GM10266 (cell line): ENCODE measurements around the gene CUTC.

ENCODE experiments used
- DNase-seq: peaks from one replicate; pipeline ENCODE4 v3.0.0; 2012; ENCODE audit errors: extremely low spot score
- CTCF ChIP-seq: IDR thresholded peaks from 2 replicates; pipeline ENCODE4 v1.5.1; 2012; ENCODE audit warnings: mild to moderate bottlenecking, low read depth; ENCODE audit not compliant: control insufficient read depth, insufficient read depth; ENCODE audit errors: missing control alignments

The CUTC gene

DNA sequence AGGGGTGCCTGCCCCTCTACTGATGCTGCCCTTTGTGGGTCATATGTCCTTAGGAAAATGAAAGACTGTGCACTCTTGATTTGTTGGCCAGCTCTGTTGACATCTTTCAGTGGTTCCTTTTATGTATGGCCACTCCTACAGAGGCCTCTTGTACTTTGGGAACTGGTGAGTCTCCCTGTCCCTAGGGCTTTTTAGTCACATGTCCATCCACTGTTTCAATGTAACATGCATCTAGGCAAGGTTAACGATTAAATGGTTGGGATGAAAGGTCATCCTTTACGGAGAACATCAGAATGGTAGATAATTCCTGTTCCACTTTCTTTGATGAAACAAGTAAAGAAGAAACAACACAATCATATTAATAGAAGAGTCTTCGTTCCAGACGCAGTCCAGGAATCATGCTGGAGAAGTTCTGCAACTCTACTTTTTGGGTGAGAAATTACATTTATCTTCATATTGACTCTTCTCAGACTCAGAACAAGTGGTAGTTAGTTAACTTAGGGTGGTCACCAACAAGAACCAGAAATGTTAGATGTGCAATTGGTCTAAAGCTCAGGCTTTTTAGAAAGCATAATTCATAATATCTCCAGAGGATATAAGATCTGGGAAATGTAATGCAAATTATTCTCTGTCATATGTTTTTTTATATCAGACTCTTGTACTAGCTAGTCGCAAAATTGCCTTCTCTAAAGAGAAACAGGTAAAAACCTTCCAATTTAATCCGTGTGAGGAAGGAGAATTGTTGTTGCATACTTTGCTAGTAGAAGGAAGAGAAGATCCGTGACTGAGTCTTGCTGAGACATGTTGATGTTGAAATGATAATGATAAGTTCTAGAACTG lies 50.6 kb downstream of the CUTC start, which contains the start of gene ABCC2:
TSS of gene ABCC2 (plus strand) at position 194 of the 840 bp plus-strand sequence. CDS start at position 399, 205 bp downstream.
- DNase-seq: no peak
- TF ChIP-seq CTCF: no peak

DNA sequence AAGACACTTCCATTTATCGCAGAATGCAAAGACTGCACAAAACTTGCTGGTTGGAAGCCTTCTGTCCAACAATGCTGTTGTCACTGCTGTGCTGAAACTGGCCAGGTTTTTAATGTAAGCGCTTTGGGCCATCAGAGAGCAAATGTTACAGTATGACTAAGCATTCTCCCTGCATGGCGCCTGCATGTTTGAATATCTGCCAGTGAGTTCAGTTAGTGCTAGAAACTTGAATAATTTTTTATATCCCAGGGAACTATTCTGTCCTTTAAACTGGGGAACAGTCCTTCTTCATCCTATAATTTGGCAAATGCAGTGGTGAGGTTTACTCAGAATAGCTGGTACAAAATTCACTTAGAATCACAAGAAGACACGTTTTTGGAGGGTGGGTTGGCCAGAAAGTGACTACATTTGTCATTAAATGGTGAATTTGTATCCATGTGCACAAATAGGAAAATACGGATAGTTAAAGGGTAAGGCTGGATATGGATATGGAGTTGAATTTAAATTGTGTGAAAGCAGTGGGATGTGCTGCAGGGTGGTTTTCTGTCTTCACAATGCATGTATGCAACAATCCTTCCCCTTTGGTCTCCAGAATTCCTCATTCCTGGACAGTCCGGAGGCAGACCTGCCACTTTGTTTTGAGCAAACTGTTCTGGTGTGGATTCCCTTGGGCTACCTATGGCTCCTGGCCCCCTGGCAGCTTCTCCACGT lies 52.1 kb downstream of the CUTC start:
- DNase-seq: no peak

GRCh38 chr10:99784727-99785441 lies 52.9 kb downstream of the CUTC start:
- DNase-seq: no peak
- TF ChIP-seq CTCF: no peak

More for the DNA sequence above, 52.1 kb downstream of the CUTC start:
- TF ChIP-seq CTCF: no peak

GRCh38 chr10:99785646-99786045 lies 53.6 kb downstream of the CUTC start:
- no peak for DNase-seq
- no peak for TF ChIP-seq CTCF

- TF ChIP-seq CTCF: no peak
- DNase-seq: no peak
Observed at GRCh38 chr10:99787311-99787710, 55.3 kb downstream of the CUTC start.

DNA sequence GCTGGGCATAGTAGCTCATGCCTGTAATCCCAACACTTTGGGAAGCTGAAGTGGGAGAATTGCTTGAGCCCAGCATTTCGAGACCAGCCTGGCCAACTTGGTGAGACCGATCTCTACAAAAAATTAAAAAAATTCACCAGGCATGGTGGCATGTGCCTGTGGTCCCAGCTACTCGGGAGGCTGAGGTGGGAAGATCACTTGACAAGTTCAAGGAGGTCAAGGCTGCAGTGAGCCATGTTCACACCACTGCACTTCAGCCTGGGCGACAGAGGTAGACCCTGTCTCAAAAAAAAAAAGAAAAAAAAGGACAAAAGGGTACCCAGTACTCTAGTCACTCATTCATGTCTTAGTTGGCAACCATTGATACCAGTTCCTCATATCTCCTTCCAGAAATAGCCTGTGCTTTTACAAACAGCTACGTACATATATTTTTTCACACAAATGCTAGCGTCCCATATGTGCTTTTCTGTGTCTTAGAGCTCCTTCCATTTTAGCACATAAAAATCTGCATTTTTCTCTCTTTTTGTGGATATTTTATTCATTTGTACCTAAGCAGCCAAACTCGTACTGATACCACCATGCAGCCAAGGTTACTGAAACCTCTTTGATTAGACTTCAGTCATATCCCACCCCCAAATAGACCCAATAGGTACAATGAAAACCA lies 55.9 kb downstream of the CUTC start:
- DNase-seq: no peak
- no peak for TF ChIP-seq CTCF
